Measurements from ENCODE around the gene TBPL1. TPM values are rescaled to one million over a fixed set of nuclear protein-coding genes. Genes with fewer than 3 reads are reported as not detected.

The TBPL1 gene
- total and polyA plus RNA-seq, 10 of the 15 experiments (the other 5 are each of a cell fraction or from before 2014, with no cell fraction given) = 34.6 to 71.2 (median 43.0) TPM

GRCh38 chr6:133977983-133978895, 25.2 kb downstream of the TBPL1 start:
- DNase-seq (ENCODE audit: low read depth, low spot score) (no peak), ATAC-seq (no peak; the same call in 2 of the 3 replicates), FAIRE-seq (no peak)
- Histone ChIP-seq H3K27ac (ENCODE audit: control insufficient read depth, insufficient read depth) (no peak overlapping the region), H2AFZ (ENCODE audit: control insufficient read depth, low read depth, low read length) (no peak overlapping the region), H3K9ac (ENCODE audit: control insufficient read depth, insufficient read depth, low read length) (no peak overlapping the region), H3K79me2 (ENCODE audit: control insufficient read depth, insufficient read depth, low read length) (peaks cover 20% of the 10 kb centered on the region), H3K9me3 (replicated peaks; ENCODE audit: control insufficient read depth, insufficient read depth, low read length) (no peaks in the 10 kb centered on the region), H3K36me3 (ENCODE audit: control insufficient read depth in 2 of 2, insufficient read depth in 2 of 2, low read length in 1 of 2) (peaks cover 0 to 3% of the 10 kb centered on the region in 2 experiments; a peak in 2 of 4 replicates), H3K4me3 (no peak overlapping the region), H3K4me1 (ENCODE audit: control insufficient read depth, insufficient read depth, low read length) (no peaks in the 10 kb centered on the region), H3K27me3 (replicated peaks in 1 of 2; ENCODE audit: control insufficient read depth in 2 of 2, insufficient read depth in 2 of 2, low read length in 1 of 2) (no peaks in the 10 kb centered on the region), H3K4me2 (ENCODE audit: control insufficient read depth, insufficient read depth) (no peak overlapping the region), H4K20me1 (ENCODE audit: control insufficient read depth, insufficient read depth) (no peaks in the 10 kb centered on the region)
- ChIA-PET POLR2A (no interaction called here), SMC1A (ENCODE audit: uncharacterized antibody, unreplicated experiment) (interaction anchor here (1.1 to 2.7 kb wide), 5 partner anchors 26 to 119 kb away, joined by 3 to 8 read pairs (median 4); no protein-coding TSS in a partner anchor), CTCF (interaction anchor here (0.8 to 4.7 kb wide), 6 partner anchors 11 to 144 kb away, joined by 3 to 35 read pairs (median 4); no protein-coding TSS in a partner anchor), RAD21 (ENCODE audit: unreplicated experiment) (interaction anchor here (1.3 kb wide), 1 partner anchor 55 kb away, joined by 7 read pairs; no protein-coding TSS in a partner anchor)
- in situ Hi-C loops (cut with MboI) (no loop called here), intact Hi-C loops (cut with micrococcal nuclease; ENCODE audit: unreplicated experiment) (no loop called here)
- WGBS (ENCODE audit: insufficient coverage, insufficient replicate concordance, low lambda C conversion rate, missing lambda C conversion rate) = 71% methylated on average over 2 of the region's 2 CpGs
- no TSS peak for BruUV-seq (replicated peaks)
- TF ChIP-seq ZBED1 (IDR thresholded peaks at IDR 0.05; ENCODE audit: borderline replicate concordance) (no peak), YY1 (IDR thresholded peaks at IDR 0.05; ENCODE audit: low read depth, low read length) (no peak), DPF2 (IDR thresholded peaks at IDR 0.05) (no peak)

GRCh38 chr6:133978896-133979240, 25.8 kb downstream of the TBPL1 start:
- FAIRE-seq (no peak), DNase-seq (ENCODE audit: low read depth, low spot score) (no peak), ATAC-seq (no peak)
- BruUV-seq (replicated peaks) = no TSS peak
- Histone ChIP-seq H3K36me3 (ENCODE audit: control insufficient read depth in 2 of 2, insufficient read depth in 2 of 2, low read length in 1 of 2) (peaks cover 3% of the 10 kb centered on the region in 2 experiments; a peak in 3 of 4 replicates), H3K9ac (ENCODE audit: control insufficient read depth, insufficient read depth, low read length) (no peak overlapping the region), H3K9me3 (replicated peaks; ENCODE audit: control insufficient read depth, insufficient read depth, low read length) (no peaks in the 10 kb centered on the region), H3K27ac (ENCODE audit: control insufficient read depth, insufficient read depth) (no peak overlapping the region), H3K4me1 (ENCODE audit: control insufficient read depth, insufficient read depth, low read length) (no peaks in the 10 kb centered on the region), H3K79me2 (ENCODE audit: control insufficient read depth, insufficient read depth, low read length) (peaks cover 17% of the 10 kb centered on the region), H4K20me1 (ENCODE audit: control insufficient read depth, insufficient read depth) (no peaks in the 10 kb centered on the region), H3K4me3 (no peak overlapping the region), H3K4me2 (ENCODE audit: control insufficient read depth, insufficient read depth) (no peak overlapping the region), H3K27me3 (replicated peaks in 1 of 2; ENCODE audit: control insufficient read depth in 2 of 2, insufficient read depth in 2 of 2, low read length in 1 of 2) (no peaks in the 10 kb centered on the region), H2AFZ (ENCODE audit: control insufficient read depth, low read depth, low read length) (no peak overlapping the region)
- ChIA-PET POLR2A (no interaction called here), SMC1A (ENCODE audit: uncharacterized antibody, unreplicated experiment) (interaction anchor here (1.1 to 2.7 kb wide), 5 partner anchors 25 to 118 kb away, joined by 3 to 8 read pairs (median 4); no protein-coding TSS in a partner anchor), RAD21 (ENCODE audit: unreplicated experiment) (interaction anchor here (1.3 kb wide), 1 partner anchor 55 kb away, joined by 7 read pairs; no protein-coding TSS in a partner anchor), CTCF (interaction anchor here (1.0 to 4.7 kb wide), 5 partner anchors 10 to 85 kb away, joined by 3 to 35 read pairs (median 3); no protein-coding TSS in a partner anchor)
- in situ Hi-C loops (cut with MboI) = no loop called here
- WGBS (ENCODE audit: insufficient coverage, insufficient replicate concordance, low lambda C conversion rate, missing lambda C conversion rate) = 97% methylated on average over 2 of the region's 2 CpGs
- intact Hi-C loops (cut with micrococcal nuclease; ENCODE audit: unreplicated experiment) = no loop called here
- TF ChIP-seq RB1 (IDR thresholded peaks at IDR 0.05; ENCODE audit: borderline replicate concordance) (no peak), SPI1 (IDR thresholded peaks at IDR 0.05; ENCODE audit: borderline replicate concordance, insufficient read depth, low read depth, low read length) (no peak), EZH2 (IDR thresholded peaks at IDR 0.05; ENCODE audit: borderline replicate concordance, control insufficient read depth, low read depth, low read length) (no peak), E2F8 (IDR thresholded peaks at IDR 0.05; ENCODE audit: low read depth, partially characterized antibody) (no peak), NR2C1 (IDR thresholded peaks at IDR 0.05) (no peak), IRF4 (IDR thresholded peaks at IDR 0.05; ENCODE audit: low read depth, low read length) (no peak), PAX5 (IDR thresholded peaks at IDR 0.05; ENCODE audit: borderline replicate concordance, low read depth, low read length) (no peak), E2F4 (IDR thresholded peaks at IDR 0.05; ENCODE audit: low read depth, low read length) (no peak), NFIC (IDR thresholded peaks at IDR 0.05; ENCODE audit: low read depth, low read length) (no peak), JUND (IDR thresholded peaks at IDR 0.05; ENCODE audit: low read depth, low read length) (no peak)
